HG03060 (cell line): ENCODE results near the gene NES.
"Not testable (repeated sequence)": the region's sequence is repeated elsewhere in the genome, so short reads cannot be mapped to it uniquely, and the experiment has no call there.

ENCODE experiments used
- ATAC-seq: cut with Tn5 transposase; IDR thresholded peaks from one replicate; pipeline ENCODE4 v1.9.1; 2021; ENCODE audit warnings: low read depth, moderate number of reproducible peaks; ENCODE audit not compliant: unreplicated experiment

NES gene

DNA sequence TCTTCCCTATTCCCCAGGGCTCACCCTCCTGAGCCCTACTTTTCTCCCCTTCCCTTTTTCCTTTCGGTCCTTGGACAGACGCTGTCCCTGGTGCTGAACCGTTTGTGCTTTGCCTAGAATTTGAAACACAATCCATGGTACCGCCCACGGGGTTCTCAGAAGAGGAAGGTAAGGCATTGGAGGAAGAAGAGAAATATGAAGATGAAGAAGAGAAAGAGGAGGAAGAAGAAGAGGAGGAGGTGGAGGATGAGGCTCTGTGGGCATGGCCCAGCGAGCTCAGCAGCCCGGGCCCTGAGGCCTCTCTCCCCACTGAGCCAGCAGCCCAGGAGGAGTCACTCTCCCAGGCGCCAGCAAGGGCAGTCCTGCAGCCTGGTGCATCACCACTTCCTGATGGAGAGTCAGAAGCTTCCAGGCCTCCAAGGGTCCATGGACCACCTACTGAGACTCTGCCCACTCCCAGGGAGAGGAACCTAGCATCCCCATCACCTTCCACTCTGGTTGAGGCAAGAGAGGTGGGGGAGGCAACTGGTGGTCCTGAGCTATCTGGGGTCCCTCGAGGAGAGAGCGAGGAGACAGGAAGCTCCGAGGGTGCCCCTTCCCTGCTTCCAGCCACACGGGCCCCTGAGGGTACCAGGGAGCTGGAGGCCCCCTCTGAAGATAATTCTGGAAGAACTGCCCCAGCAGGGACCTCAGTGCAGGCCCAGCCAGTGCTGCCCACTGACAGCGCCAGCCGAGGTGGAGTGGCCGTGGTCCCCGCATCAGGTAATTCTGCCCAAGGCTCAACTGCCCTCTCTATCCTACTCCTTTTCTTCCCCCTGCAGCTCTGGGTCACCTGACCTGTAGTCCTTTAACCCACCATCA lies 24.8 kb downstream of the NES start:
- ATAC-seq: no peak

DNA sequence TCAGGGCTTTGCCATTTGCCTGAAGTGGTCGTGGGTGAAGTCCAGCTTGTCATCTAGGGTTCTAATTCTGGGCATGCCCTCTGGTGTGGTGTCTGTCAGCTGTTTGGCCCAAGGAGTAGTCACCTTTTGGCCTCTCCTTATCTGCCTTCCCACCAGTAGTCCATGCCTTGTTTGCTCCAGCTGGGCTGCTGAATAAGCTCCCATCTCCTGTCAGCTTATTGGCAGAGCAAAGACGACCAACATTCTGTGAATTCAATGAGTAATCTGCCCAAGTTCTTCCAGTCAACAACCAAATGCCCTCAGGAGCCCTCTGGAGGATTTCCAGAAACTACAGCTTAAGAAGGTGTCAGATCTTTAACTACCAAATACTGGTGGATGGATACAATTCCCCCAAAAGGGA lies 28.3 kb downstream of the NES start:
- ATAC-seq: no peak

DNA sequence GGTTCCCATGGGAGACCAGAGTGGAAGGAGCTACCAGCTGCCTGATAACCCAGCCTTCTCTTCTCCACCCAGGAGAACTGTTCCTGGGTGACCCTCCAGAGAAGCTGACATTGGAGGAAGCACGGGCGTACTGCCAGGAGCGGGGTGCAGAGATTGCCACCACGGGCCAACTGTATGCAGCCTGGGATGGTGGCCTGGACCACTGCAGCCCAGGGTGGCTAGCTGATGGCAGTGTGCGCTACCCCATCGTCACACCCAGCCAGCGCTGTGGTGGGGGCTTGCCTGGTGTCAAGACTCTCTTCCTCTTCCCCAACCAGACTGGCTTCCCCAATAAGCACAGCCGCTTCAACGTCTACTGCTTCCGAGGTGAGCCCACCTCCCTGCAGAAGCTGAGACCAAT lies 28.7 kb downstream of the NES start:
- ATAC-seq: no peak

DNA sequence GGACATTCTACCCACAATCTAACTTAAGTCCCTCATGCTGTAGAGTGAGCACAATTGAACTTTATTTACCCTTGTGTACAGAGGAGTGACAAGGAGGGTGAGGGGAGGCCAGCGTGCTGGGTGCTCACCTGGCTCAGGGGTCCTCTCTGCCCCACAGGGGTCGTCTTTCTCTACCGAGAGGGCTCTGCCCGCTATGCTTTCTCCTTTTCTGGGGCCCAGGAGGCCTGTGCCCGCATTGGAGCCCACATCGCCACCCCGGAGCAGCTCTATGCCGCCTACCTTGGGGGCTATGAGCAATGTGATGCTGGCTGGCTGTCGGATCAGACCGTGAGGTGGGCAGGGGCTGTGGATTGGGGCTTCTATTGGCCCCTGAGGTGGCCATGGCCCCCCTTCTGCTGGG lies 29.9 kb downstream of the NES start:
- ATAC-seq: no peak

DNA sequence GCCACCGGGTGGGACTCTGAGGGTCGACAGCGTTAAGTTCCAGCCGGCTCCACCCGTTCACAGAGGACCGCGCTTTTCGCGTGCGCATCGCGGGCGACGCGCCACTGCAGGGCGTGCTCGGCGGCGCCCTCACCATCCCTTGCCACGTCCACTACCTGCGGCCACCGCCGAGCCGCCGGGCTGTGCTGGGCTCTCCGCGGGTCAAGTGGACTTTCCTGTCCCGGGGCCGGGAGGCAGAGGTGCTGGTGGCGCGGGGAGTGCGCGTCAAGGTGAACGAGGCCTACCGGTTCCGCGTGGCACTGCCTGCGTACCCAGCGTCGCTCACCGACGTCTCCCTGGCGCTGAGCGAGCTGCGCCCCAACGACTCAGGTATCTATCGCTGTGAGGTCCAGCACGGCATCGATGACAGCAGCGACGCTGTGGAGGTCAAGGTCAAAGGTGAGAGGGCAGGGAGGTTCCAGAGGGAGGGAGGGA lies 30.4 kb downstream of the NES start:
- ATAC-seq: no peak

DNA sequence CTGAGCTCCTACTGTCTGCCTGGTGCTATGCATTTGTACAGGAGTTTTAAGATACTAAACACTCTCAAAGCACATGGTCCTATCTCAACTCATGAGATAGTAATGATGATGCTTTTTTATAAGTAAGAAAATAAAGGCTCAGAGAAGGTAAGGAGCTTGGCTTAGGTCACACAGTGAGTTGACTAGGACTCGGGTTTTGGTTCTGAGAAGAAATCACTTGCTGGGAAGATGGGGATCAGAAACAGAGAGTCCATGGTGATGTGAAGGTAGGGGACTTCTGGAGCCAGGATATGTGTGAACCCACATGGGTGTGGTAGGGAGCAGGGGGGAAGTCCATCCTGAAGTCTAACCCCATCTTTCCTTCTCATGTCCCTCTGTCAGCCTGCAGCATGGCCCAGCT lies 31.5 kb downstream of the NES start:
- no peak for ATAC-seq

DNA sequence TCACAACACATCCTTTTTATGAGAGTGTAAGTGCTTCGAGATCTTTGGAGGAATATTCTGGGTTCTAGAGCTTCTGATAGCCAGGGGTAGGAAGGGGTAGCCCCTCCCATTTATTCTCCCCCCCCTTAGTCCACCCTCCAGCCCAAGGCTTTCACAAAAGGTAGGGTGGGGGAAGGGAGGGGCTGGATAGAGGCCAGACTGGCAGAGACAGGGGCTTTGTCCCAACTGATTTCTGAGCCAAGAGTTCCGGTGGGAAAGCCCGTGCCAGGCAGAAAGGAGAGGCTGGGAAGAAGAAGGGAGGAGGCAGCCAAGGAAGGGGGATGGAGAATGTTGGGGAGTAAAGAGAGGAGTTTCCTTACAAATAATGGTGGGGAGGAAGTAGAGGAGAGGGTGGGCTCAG lies 32.2 kb downstream of the NES start:
- no peak for ATAC-seq

DNA sequence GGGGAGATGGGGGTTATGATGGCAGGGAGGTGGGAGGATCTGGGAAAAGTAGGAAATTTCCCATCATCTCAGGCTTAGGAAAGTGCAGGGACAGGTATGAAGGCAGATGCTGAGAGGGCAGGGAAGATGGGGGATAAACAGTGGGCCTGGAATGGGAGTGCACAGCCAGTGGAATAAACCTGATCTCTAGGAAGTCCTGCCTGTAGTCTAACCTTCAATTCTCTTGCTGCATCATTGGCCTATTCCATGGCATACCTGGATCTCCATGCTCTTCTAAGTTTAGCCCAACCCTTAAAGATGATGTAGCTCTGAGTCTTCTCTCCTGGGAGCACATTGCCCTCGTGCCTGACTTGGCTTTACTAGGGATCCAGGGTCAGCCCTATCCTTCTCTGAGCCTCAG lies 32.6 kb downstream of the NES start:
- no peak for ATAC-seq

DNA sequence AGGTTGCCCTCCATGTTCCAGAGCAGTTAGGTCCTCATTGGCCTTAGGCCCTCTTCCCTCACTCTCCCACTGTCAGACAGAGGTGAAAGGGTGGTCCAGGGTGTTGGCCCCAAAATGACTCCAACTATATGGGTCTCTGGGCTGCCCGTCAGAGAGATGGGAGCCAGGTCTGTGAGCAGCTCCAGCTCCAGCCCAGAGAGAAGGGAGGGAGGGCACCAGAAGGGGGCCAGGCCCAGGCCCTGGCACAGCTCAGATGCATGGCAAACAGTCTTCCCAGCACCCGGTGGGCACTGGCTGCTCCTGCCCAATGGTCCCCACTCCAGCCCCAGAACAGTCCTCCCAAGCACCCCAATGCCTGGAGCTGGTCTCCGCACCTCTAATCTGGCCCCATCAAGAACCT lies 33.1 kb downstream of the NES start:
- no peak for ATAC-seq

DNA sequence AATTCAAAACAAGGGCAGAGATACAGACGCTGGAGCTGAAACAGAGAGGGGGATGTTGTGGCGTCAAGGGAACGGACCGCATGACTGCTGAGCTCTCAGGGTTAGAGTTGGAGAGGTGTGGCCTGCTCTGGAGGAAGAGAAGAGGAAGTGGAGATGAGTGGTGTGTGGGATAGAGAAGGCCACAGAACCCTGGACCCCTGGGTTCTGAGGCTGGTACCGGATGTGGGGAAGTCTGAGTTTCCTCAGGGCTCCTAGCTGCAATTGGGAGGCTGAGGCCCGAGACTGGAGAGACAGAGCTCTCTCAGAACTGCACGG lies 33.5 kb downstream of the NES start:
- ATAC-seq: no peak

DNA sequence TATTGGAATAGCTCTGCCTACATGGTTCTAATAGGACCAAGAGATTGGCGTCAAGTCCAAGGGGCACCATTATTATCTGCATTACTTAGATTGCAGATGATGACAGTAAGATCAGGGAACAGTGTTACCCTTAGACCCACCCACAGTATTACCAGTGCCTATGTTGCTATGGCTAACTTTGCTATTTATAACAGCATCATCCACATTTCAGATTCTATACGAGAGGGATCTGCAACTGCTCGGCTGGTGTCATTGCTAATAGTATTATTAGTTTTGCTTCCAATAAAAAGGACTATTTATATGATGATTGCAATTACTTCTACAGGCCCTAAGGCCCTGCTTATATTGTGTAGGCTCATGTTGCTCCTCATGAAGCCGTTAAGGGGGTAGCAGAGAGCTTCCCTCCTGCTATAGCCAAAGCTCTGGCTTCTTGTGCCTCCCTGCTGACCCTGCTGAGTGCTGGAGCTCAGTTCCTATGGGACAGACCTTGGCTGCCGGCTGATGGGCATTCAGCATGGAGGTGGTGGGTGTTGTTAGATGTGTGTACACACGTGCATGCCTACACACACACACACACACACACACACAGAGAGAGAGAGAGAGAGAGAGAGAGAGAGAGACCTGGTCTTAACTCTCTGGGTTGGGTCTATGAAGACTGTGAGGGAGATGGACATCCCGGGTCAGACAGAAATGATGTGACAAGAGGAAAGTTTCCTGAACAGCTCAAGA lies 34.0 kb downstream of the NES start:
- ATAC-seq: no peak

DNA sequence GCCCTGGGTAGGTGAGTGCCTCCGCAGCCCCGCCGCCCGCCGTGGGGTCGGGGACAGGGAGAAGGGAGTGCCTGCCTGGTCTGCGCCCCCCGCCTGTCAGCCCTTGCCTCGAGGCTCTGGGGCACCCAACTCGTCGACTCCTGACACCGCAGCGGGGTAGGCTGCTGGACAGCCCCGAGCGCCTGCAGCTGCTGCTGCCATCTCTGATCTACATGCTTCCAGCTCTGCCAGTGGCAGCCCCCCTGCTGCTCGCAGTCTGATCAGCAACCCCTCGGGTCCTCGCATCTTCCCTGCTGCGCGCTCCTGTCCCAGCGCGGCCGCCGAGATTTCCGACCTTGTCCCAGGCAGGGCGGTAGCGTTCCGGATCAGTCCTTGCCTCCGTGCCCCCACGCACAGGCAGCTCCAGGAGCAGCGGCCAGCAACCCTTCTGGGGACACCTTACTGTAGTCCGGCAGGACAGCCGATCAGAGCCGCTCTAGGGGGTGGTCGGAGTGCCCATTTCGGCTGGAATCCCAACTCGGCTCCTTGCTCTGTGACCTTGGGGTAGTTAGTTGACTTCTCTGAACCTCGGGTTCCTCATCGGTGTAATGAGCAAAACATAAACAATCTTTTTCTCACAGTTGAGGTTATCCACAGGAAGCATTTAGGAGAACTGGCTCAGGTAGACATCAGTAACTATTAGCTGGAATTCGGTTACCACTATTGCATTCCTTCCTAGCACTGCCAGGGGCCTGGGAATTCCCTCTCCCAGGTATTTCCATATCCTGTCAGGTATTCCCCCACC lies 34.8 kb downstream of the NES start:
- ATAC-seq: no peak

DNA sequence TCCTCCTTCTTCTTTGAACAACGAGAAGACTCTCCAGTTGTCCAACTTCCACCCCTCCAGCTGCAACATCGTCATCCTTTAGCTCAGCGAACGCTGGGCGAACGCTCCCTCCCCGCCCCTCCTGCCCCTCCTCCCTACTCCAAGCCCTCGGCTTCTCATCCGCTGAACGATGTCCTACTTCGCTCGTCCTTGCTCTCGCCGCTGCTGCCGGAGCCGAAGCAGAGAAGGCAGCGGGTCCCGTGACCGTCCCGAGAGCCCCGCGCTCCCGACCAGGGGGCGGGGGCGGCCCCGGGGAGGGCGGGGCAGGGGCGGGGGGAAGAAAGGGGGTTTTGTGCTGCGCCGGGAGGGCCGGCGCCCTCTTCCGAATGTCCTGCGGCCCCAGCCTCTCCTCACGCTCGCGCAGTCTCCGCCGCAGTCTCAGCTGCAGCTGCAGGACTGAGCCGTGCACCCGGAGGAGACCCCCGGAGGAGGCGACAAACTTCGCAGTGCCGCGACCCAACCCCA lies 35.4 kb downstream of the NES start, which contains the start of gene BCAN:
BCAN (plus strand) TSS at position 357 of the 504 bp plus-strand sequence. CDS start 3,938 bp downstream, outside the sequence.
- ATAC-seq: no peak

DNA sequence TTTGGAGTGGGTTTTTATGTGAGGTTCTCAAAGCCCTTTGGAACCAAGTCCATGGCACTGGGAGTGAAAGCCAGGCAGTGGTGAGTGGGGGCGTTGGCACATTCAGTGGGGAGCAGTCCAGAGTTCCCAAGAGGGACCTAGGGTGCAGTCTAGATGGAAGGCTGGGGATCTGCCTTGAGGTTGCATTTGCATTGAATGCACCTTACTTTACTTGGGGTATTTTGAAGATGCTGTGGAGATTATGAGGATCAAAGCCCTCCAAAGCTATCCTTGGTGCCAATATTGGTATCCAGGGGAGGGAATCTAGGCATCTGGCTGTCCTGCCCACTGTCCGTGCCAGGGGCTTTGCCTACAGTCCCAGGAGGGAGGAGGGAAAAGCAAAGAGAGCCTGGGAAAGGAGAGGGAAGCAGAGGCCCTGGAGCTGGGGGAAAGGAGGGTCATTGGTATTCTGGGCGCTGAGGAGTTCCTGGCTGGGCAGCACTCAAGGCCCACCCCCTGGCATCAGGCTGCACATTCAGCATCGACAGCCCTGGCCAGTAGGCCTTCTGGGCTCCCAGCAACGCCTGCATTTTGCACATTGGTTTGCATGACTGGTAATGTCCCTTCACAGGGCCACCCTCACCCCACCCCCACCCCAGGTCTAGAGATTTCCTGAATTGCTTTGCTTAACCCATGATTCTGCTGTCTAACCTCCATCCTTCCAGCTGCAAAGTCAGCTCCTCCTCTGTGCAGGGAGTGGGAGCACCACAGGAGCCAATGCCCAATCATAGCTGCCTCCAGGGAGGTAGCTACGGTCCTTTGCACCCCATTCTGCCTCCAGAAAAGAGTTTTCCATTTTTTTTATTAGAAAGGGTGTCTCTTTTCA lies 36.1 kb downstream of the NES start:
- ATAC-seq: no peak

DNA sequence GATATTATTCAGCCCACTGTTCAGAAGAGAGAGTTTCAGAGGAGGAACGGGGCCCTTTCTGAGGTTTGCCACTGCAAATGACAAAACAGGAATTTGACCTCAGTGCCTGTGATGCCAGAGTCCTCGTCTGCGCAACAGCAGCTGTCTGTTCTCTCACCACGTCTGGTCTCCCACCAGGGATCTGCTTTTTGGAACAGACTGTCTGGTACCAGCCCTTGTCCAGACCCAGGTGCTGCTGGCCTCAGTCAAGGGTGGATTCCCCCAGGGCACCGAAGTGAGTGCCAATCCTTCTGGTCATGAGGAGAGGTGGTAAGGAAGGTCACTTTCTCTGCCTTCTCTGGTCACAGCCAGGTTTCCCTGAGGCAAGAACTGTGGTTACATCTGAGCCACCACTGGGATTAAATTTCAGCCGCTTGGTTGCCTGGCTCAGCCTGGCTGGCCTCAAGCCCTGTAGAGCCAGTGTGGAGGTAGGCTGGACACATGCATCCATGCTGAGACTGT lies 37.6 kb downstream of the NES start:
- no peak for ATAC-seq

DNA sequence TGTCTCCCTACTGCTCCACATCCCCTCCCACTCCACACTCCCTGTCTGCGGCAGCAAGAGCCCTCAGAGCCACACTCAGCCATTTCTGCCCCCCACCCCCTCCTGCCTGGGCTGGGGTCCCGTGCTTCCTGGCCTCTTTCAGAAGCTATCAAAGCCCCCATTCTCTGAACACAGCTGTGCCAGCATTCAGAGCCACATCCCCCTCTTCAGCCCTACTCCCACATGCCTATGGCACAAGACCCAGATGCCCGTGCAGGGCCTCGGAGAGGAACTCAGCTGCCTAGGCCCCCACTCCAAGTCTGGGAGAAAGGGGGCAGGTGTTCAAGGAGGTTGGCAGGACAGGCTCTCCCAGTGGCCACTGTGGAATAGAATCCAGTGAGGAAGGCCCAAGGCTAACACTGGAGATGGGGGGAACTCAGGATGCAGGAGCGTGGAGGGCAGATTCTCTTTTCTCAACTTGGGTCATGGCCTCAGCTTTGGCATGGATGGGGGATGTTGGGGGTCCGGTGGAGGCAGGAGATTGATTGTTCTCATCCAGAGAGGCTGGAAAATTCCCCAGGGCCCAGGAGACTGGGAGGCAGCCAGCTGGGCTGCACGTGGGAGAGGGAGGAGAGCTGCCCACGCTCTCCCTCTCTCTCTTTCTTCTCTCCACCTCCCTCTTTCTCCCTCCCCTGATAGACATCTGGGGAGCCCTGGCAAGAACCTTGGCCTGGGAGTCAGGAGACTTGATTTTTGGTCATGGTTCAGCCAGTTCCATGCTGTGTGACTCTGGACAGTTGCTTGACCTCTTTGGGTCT lies 38.8 kb downstream of the NES start:
- ATAC-seq: no peak

DNA sequence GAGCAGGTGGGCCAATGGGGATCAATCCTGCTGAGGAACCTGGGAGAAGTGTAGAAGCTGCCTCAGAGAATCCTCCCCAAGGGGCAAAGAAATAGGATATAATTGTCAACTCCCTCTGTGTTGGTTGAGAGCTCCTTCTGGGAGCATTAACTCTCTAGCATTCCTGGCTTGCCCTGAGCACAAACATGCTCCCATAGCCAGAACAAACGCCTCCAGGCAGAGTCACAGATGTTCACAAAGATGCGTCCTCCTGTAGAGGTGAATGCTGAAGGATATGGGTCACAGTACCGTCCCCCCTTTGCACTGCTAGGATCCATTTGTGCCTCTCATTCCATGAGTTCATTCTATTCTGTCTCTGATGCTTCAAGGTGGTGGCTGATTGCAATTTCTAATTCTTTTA lies 44.9 kb downstream of the NES start:
- ATAC-seq: no peak

DNA sequence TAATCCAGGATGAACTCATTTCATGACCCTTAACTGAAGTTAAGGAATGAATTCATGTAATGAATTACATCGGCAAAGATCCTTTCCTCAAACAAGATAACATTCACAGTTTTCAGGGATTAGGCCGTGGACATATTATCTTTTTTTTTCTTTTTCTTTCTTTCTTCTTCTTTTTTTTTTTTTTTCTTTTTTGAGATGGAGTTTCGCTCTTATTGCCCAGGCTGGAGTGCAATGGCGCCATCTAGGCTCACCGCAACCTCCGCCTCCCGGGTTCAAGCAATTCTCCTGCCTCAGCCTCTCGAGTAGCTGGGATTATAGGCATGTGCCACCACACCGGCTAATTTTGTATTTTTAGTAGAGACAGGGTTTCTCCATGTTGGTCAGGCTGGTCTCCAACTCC lies 46.1 kb downstream of the NES start:
- not testable (repeated sequence) for ATAC-seq

DNA sequence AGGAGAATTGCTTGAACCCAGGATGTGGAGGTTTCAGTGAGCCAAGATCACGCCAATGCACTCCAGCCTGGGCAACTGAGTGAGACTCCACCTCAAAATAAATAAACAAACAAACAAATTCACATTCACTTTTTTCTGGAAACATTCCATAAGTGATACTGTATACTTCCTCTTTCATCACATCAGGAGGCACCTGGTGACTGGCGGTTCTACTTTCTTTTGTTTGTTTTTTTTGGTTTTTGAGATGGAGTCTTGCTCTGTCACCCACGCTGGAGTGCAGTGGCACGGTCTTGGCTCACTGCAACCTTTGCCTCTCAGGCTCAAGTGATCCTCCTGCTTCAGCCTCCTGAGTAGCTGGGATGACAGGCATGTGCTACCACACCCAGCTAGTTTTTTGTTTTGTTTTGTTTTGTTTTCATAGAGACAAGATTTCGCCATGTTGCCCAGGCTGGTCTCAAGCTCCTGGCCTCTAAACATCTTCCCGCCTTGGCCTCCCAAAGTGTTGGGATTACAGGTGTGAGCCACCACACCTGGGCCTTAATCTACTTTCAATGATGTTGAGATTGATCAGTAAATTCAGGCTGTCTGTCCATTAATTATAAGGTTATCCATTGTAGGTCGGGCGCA lies 47.3 kb downstream of the NES start:
- ATAC-seq: no peak
